ENCODE measurements around the gene MEGF8.
A peak's percentile ranks its signal among the peaks of the same experiment; 100 is the strongest.

MEGF8 gene

GRCh38 chr19:42423462-42424344, 98.3 kb downstream of the MEGF8 start:
- TF ChIP-seq CTCF (IDR thresholded peaks at IDR 0.05; ENCODE audit: insufficient read depth, low read length, poor library complexity, severe bottlenecking) = no peak
- no peak for TF ChIP-seq EZH2phosphoT487 (conservative IDR thresholded peaks at IDR 0.05; ENCODE audit: low read length)
- Histone ChIP-seq H3K79me2 (ENCODE audit: insufficient read depth, low read length) (peaks cover 16% of the 10 kb centered on the region), H3K36me3 (ENCODE audit: low read length) (no peaks in the 10 kb centered on the region), H3K9me2 (replicated peaks; ENCODE audit: insufficient read depth, low read length) (no peaks in the 10 kb centered on the region), H3F3A (ENCODE audit: insufficient read depth) (no peaks in the 10 kb centered on the region), H3K4me2 (ENCODE audit: low read depth, low read length, poor library complexity, severe bottlenecking) (peak overlapping the region; percentile 71), H3K9ac (ENCODE audit: low read length) (peak overlapping the region; percentile 69), H3K27ac (ENCODE audit: low read depth, low read length) (peak overlapping the region; percentile 80), H3K9me3 (ENCODE audit: insufficient read depth, low read length) (no peaks in the 10 kb centered on the region), H2AFZ (ENCODE audit: low read depth, low read length, severe bottlenecking) (peak overlapping the region; percentile 70), H3K4me3 (ENCODE audit: insufficient read depth, low read length, poor library complexity, severe bottlenecking) (peak overlapping the region; percentile 64), H4K20me1 (ENCODE audit: low read depth, low read length) (no peaks in the 10 kb centered on the region), H3K27me3 (ENCODE audit: low read length) (no peaks in the 10 kb centered on the region)

GRCh38 chr19:42424345-42424707, 98.9 kb downstream of the MEGF8 start:
- peak overlapping the region; percentile 70 for H2AFZ ChIP-seq (ENCODE audit: low read depth, low read length, severe bottlenecking)
- no peak overlapping the region for H3K4me2 ChIP-seq (ENCODE audit: low read depth, low read length, poor library complexity, severe bottlenecking)
- H3K27me3 ChIP-seq (ENCODE audit: low read length) = no peaks in the 10 kb centered on the region
- no peaks in the 10 kb centered on the region for H3K9me3 ChIP-seq (ENCODE audit: insufficient read depth, low read length)
- no peak overlapping the region for H3K9ac ChIP-seq (ENCODE audit: low read length)
- H3K27ac ChIP-seq (ENCODE audit: low read depth, low read length) = no peak overlapping the region
- peaks cover 14% of the 10 kb centered on the region for H3K79me2 ChIP-seq (ENCODE audit: insufficient read depth, low read length)
- H3K4me3 ChIP-seq (ENCODE audit: insufficient read depth, low read length, poor library complexity, severe bottlenecking) = no peak overlapping the region
- no peak for TF ChIP-seq CTCF (IDR thresholded peaks at IDR 0.05; ENCODE audit: insufficient read depth, low read length, poor library complexity, severe bottlenecking)
- no peak for TF ChIP-seq EZH2phosphoT487 (conservative IDR thresholded peaks at IDR 0.05; ENCODE audit: low read length)
- H3K36me3 ChIP-seq (ENCODE audit: low read length) = no peaks in the 10 kb centered on the region
- no peaks in the 10 kb centered on the region for H3K9me2 ChIP-seq (replicated peaks; ENCODE audit: insufficient read depth, low read length)
- H3F3A ChIP-seq (ENCODE audit: insufficient read depth) = no peaks in the 10 kb centered on the region
- H4K20me1 ChIP-seq (ENCODE audit: low read depth, low read length) = no peaks in the 10 kb centered on the region

- Histone ChIP-seq H4K20me1 (ENCODE audit: low read depth, low read length) (no peaks in the 10 kb centered on the region), H3K9me2 (replicated peaks; ENCODE audit: insufficient read depth, low read length) (no peaks in the 10 kb centered on the region), H3K4me3 (ENCODE audit: insufficient read depth, low read length, poor library complexity, severe bottlenecking) (no peak overlapping the region), H3K36me3 (ENCODE audit: low read length) (no peaks in the 10 kb centered on the region), H3K4me2 (ENCODE audit: low read depth, low read length, poor library complexity, severe bottlenecking) (no peak overlapping the region), H3K79me2 (ENCODE audit: insufficient read depth, low read length) (peaks cover 10% of the 10 kb centered on the region; the same call in 1 of the 2 replicates), H3F3A (ENCODE audit: insufficient read depth) (no peaks in the 10 kb centered on the region), H3K9ac (ENCODE audit: low read length) (no peak overlapping the region), H3K27me3 (ENCODE audit: low read length) (no peaks in the 10 kb centered on the region), H3K9me3 (ENCODE audit: insufficient read depth, low read length) (no peaks in the 10 kb centered on the region), H3K27ac (ENCODE audit: low read depth, low read length) (no peak overlapping the region), H2AFZ (ENCODE audit: low read depth, low read length, severe bottlenecking) (no peak overlapping the region)
- no peak for TF ChIP-seq EZH2phosphoT487 (conservative IDR thresholded peaks at IDR 0.05; ENCODE audit: low read length)
- no peak for TF ChIP-seq CTCF (IDR thresholded peaks at IDR 0.05; ENCODE audit: insufficient read depth, low read length, poor library complexity, severe bottlenecking)
Observed at GRCh38 chr19:42424712-42425131, 99.3 kb downstream of the MEGF8 start.
